GM23248 (cell line): ENCODE measurements around the gene TMEM260. TPM values are rescaled to one million over a fixed set of nuclear protein-coding genes. Genes with fewer than 3 reads are reported as not detected.

ENCODE experiments used
- DNase-seq: peaks from one replicate; pipeline ENCODE4 v3.0.0-alpha.2; 2015
- H2AFZ ChIP-seq: fragments of 200-600 bp; sonication (generic); 2 replicates; pipeline ENCODE4 v1.6.1; 2016; ENCODE audit warnings: antibody characterized with exemption
- H3F3A ChIP-seq: fragments of 200-600 bp; sonication (generic); 2 replicates; pipeline ENCODE4 v1.6.1; 2016; ENCODE audit warnings: mild to moderate bottlenecking, antibody characterized with exemption, mixed run types; ENCODE audit not compliant: insufficient read depth
- H3K27ac ChIP-seq: fragments of 200-600 bp; sonication (generic); 2 replicates; pipeline ENCODE4 v1.5.1; 2016; ENCODE audit warnings: mild to moderate bottlenecking
- H3K27me3 ChIP-seq: fragments of 200-600 bp; sonication (generic); replicated peaks from 2 replicates; pipeline ENCODE4 v1.6.1; 2016; ENCODE audit warnings: mild to moderate bottlenecking; ENCODE audit not compliant: insufficient read depth
- H3K36me3 ChIP-seq: fragments of 200-600 bp; sonication (generic); 2 replicates; pipeline ENCODE4 v1.6.1; 2016; ENCODE audit warnings: low read depth, mild to moderate bottlenecking
- H3K4me1 ChIP-seq: fragments of 200-600 bp; sonication (generic); 2 replicates; pipeline ENCODE4 v1.6.1; 2016; ENCODE audit warnings: mild to moderate bottlenecking; ENCODE audit not compliant: insufficient read depth
- H3K4me2 ChIP-seq: fragments of 200-600 bp; sonication (generic); one replicate; pipeline ENCODE4 v1.6.1; 2016; ENCODE audit warnings: mild to moderate bottlenecking; ENCODE audit not compliant: unreplicated experiment
- H3K4me3 ChIP-seq: fragments of 200-600 bp; sonication (generic); 2 replicates; pipeline ENCODE4 v1.5.1; 2016; ENCODE audit warnings: mild to moderate bottlenecking
- H3K79me2 ChIP-seq: fragments of 200-600 bp; sonication (generic); 2 replicates; pipeline ENCODE4 v1.6.1; 2016; ENCODE audit warnings: mild to moderate bottlenecking; ENCODE audit not compliant: insufficient read depth
- H3K9ac ChIP-seq: fragments of 200-600 bp; sonication (generic); 2 replicates; pipeline ENCODE4 v1.6.1; 2016; ENCODE audit warnings: mild to moderate bottlenecking
- H3K9me2 ChIP-seq: fragments of 200-600 bp; sonication (generic); 2 replicates; pipeline ENCODE4 v1.6.1; 2016; ENCODE audit warnings: mixed run types, mild to moderate bottlenecking, moderate library complexity; ENCODE audit not compliant: insufficient read depth
- H3K9me3 ChIP-seq: fragments of 200-600 bp; sonication (generic); one replicate; pipeline ENCODE4 v1.6.1; 2017; ENCODE audit warnings: low read depth
- H4K20me1 ChIP-seq: fragments of 200-600 bp; sonication (generic); 2 replicates; pipeline ENCODE4 v1.6.0; 2016; ENCODE audit not compliant: insufficient read depth
- EZH2 ChIP-seq: fragments of 200-600 bp; sonication (generic); IDR thresholded peaks from 2 replicates; pipeline ENCODE4 v1.6.1; 2018; ENCODE audit warnings: antibody characterized with exemption, mild to moderate bottlenecking; ENCODE audit not compliant: insufficient read depth, poor library complexity, severe bottlenecking
- EZH2phosphoT487 ChIP-seq: fragments of 200-600 bp; sonication (generic); IDR thresholded peaks from 2 replicates; pipeline ENCODE4 v1.6.1; 2018; ENCODE audit warnings: antibody characterized with exemption, moderate library complexity, mild to moderate bottlenecking, low read depth; ENCODE audit not compliant: insufficient read depth
- WGBS, 2 experiments: methylation state at CpG; one replicate each; pipeline ENCODE4 v1.1.6; 2015 to 2017; ENCODE audit warnings: low lambda C conversion rate in 2 of 2, low coverage in 1 of 2; ENCODE audit errors: missing lambda C conversion rate in 2 of 2; 5-methylcytosine and 5-hydroxymethylcytosine counted together
- in situ Hi-C: fragments of 300-500 bp; cut with MboI; formaldehyde crosslinking; loops from 2 replicates; pipeline ENCODE4 v1.15.0; 2020
- polyA plus RNA-seq: library from polyadenylated mRNA; unstranded; fragments of >200 nt; fragmentation: Nextera tagmentation; extraction: Ambion mirVana; gene quantifications from 2 replicates; pipeline ENCODE4 v1.2.1, GENCODE V29; 2016
- total RNA-seq: library from RNA; depleted of rRNA; stranded (reverse); fragments of >200 nt; shearing (Covaris generic); gene quantifications from 2 replicates; pipeline ENCODE4 v1.2.3, GENCODE V29; 2014

Gene TMEM260
- total and polyA plus RNA-seq, 2 experiments from 2014 or later = 14.2 to 19.6 TPM

- in situ Hi-C loops = no loop called here
- Histone ChIP-seq H3K4me2 (no peak overlapping the region), H3K36me3 (0 out of 2 replicates have a peak, but pooled peaks cover 4% of the 10 kb centered on the region), H3K79me2 (no peaks in the 10 kb centered on the region), H3F3A (no peaks in the 10 kb centered on the region), H3K27me3 (no peaks in the 10 kb centered on the region), H3K27ac (no peak overlapping the region), H3K4me1 (no peaks in the 10 kb centered on the region), H3K9me3 (no peaks in the 10 kb centered on the region), H3K4me3 (no peak overlapping the region), H2AFZ (no peak overlapping the region), H4K20me1 (no peaks in the 10 kb centered on the region), H3K9me2 (no peaks in the 10 kb centered on the region), H3K9ac (no peak overlapping the region)
- WGBS, 2 experiments = 85 to 89% methylated on average over 6 of the region's 6 CpGs
- TF ChIP-seq EZH2 (no peak), EZH2phosphoT487 (no peak)
- DNase-seq = no peak
Observed at GRCh38 chr14:56648508-56649301, 69.1 kb downstream of the TMEM260 start.

- in situ Hi-C loops = no loop called here
- Histone ChIP-seq H4K20me1 (no peaks in the 10 kb centered on the region), H3K27me3 (no peaks in the 10 kb centered on the region), H3K4me1 (no peaks in the 10 kb centered on the region), H3K4me3 (no peak overlapping the region), H3K9me3 (no peaks in the 10 kb centered on the region), H3F3A (no peaks in the 10 kb centered on the region), H3K9me2 (no peaks in the 10 kb centered on the region), H2AFZ (no peak overlapping the region), H3K79me2 (no peaks in the 10 kb centered on the region), H3K36me3 (0 out of 2 replicates have a peak, but pooled peaks cover 4% of the 10 kb centered on the region), H3K27ac (no peak overlapping the region), H3K9ac (no peak overlapping the region), H3K4me2 (no peak overlapping the region)
- TF ChIP-seq EZH2 = no peak
- TF ChIP-seq EZH2phosphoT487 = no peak
- WGBS, 2 experiments = 97 to 100% methylated on average over 3 of the region's 3 CpGs
- DNase-seq = no peak
Observed at GRCh38 chr14:56649382-56649781, 69.8 kb downstream of the TMEM260 start.

DNA sequence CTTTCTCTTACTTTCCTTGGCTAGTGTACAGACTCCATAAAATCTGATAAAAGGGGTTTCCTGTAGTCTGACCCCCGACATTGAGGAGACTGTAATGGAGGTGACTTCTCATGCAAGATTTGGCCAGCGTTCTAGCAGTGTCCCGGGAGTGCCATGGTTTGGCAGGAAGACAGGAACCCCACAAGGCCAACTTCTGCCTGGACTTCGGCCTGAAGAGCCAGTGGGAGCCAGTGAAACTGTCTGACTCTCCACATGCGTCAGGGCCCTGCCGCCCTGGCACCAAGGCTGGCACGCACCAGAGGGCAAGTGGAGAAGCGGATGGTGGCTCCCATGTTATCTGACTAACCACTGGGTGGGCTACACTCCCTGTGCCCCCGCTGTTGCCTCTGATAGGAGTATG is 70.5 kb downstream of the TMEM260 start:
- H3K27ac ChIP-seq = no peak overlapping the region
- H3F3A ChIP-seq = no peaks in the 10 kb centered on the region
- TF ChIP-seq EZH2phosphoT487 (no peak), EZH2 (no peak)
- no peaks in the 10 kb centered on the region for H4K20me1 ChIP-seq
- no peaks in the 10 kb centered on the region for H3K4me1 ChIP-seq
- no peak overlapping the region for H3K4me3 ChIP-seq
- H3K9ac ChIP-seq = no peak overlapping the region
- no peaks in the 10 kb centered on the region for H3K9me3 ChIP-seq
- H2AFZ ChIP-seq = no peak overlapping the region
- no peaks in the 10 kb centered on the region for H3K79me2 ChIP-seq
- DNase-seq = no peak
- in situ Hi-C loops = loop anchor here (25.0 kb wide), 1 partner anchor 662 kb away; no protein-coding TSS in a partner anchor
- no peak overlapping the region for H3K4me2 ChIP-seq
- no peaks in the 10 kb centered on the region for H3K9me2 ChIP-seq
- H3K36me3 ChIP-seq = 0 out of 2 replicates have a peak, but pooled peaks cover 4% of the 10 kb centered on the region
- WGBS, 2 experiments = 77 to 78% methylated on average over 9 of the region's 9 CpGs
- H3K27me3 ChIP-seq = no peaks in the 10 kb centered on the region

DNA sequence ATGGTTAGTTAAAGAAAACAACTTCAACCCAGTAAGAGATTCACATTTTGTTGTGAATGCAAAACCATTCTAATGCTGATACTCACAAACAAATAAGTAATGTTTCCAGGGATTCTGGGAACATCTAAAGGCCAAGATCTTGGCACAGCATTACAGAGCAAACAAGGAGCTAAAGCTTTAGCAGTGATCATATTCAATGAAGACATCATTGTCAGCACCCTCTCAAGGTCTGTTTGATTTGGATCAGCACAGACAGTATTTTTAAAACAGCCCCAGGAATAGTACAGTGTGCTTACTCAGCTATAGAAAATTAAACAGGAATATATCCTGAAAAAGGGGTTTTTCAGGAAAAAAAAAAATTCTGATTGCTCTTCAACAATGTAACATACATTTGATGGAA is 71.4 kb downstream of the TMEM260 start:
- no peaks in the 10 kb centered on the region for H3K9me2 ChIP-seq
- no peaks in the 10 kb centered on the region for H3K4me1 ChIP-seq
- 0 out of 2 replicates have a peak, but pooled peaks cover 4% of the 10 kb centered on the region for H3K36me3 ChIP-seq
- no peaks in the 10 kb centered on the region for H3K9me3 ChIP-seq
- H4K20me1 ChIP-seq = no peaks in the 10 kb centered on the region
- H3K27ac ChIP-seq = no peak overlapping the region
- H3K4me3 ChIP-seq = no peak overlapping the region
- H2AFZ ChIP-seq = no peak overlapping the region
- no peak overlapping the region for H3K9ac ChIP-seq
- H3K79me2 ChIP-seq = no peaks in the 10 kb centered on the region
- no peak for TF ChIP-seq EZH2
- no peak for TF ChIP-seq EZH2phosphoT487
- H3K27me3 ChIP-seq = no peaks in the 10 kb centered on the region
- in situ Hi-C loops = loop anchor here (25.0 kb wide), 1 partner anchor 661 kb away; no protein-coding TSS in a partner anchor
- no peaks in the 10 kb centered on the region for H3F3A ChIP-seq
- DNase-seq = no peak
- no peak overlapping the region for H3K4me2 ChIP-seq
